Posterior vena cava (tissue), 2 donors: ENCODE data around the gene TLDC2. TPM values are rescaled to one million over a fixed set of nuclear protein-coding genes. Genes with fewer than 3 reads are reported as not detected.
"Not testable (repeated sequence)": the region's sequence is repeated elsewhere in the genome, so short reads cannot be mapped to it uniquely, and the experiment has no call there.

Source experiments
- DNase-seq: peaks from one replicate; pipeline ENCODE4 v3.0.0-alpha.2; 2020; ENCODE audit warnings: low spot score
- intact Hi-C, 2 donors: fragments of 100-400 bp; cut with DNase I; formaldehyde crosslinking; loops; one replicate each; pipeline versions ENCODE4 v1.14.1 to v1.14.2; 2022 to 2023
- total RNA-seq, 2 donors: library from RNA; stranded (reverse); fragmentation: NEBNext Ultra II Directional; extraction: Animal tissue kit (Norgen Biotek cat#: 25700); gene quantifications; one replicate each; pipeline ENCODE4 v1.2.1, GENCODE V29; 2021
- donor health status: DM: yes; HTN: yes; CAD: no.
- donor health status: DM: yes; HTN: yes; CAD: no.

TLDC2 gene
- total RNA-seq, 2 donors from 2014 or later, result 0.37 TPM; not detected in 1

GRCh38 chr20:36927704-36928103 is 51.8 kb downstream of the TLDC2 start:
- intact Hi-C loops, result no loop called here
- DNase-seq, result no peak

GRCh38 chr20:36929290-36929689 is 53.4 kb downstream of the TLDC2 start:
- no peak for DNase-seq
- intact Hi-C loops, result no loop called here

DNA sequence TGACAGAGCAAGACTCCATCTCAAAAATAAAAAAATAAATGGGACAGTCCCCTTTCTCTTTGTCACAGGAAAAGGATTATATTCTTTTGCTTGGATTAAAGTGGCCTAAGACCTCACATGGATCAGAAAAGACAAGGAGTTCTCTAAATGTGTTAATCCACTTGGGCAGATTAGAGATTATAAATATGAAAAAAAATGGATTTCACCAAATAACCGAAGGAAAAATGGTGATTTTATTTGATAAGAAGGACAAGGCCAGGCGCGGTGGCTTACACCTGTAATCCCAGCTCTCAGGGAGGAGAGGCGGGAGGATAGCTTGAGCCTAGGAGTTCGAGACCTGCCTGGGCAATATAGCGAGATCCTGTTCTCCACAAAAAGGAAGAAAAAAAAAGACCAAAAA is 53.8 kb downstream of the TLDC2 start:
- intact Hi-C loops, result no loop called here

DNA sequence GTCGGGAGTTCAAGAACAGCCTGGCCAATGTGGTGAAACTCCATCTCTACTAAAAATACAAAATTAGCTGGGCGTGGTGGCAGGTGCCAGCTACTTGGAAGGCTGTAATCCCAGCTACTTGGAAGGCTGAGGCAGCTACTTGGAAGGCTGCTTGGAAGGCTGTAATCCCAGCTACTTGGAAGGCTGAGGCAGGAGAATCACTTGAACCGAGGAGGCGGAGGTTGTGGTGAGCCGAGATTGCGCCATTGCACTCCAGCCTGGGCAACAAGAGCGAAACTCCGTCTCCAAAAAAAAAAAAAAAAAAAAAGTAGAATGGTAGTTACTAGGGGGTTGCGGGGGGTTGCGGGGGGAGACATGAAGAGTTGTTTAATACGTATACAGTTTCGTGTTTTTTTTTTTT is 56.1 kb downstream of the TLDC2 start:
- DNase-seq, result not testable (repeated sequence)

More for the DNA sequence above, 53.8 kb downstream of the TLDC2 start:
- DNase-seq, result no peak

GRCh38 chr20:36932476-36933426 is 56.8 kb downstream of the TLDC2 start:
- DNase-seq, result no peak

More for the DNA sequence above, 56.1 kb downstream of the TLDC2 start:
- intact Hi-C loops, result not testable (repeated sequence)

DNA sequence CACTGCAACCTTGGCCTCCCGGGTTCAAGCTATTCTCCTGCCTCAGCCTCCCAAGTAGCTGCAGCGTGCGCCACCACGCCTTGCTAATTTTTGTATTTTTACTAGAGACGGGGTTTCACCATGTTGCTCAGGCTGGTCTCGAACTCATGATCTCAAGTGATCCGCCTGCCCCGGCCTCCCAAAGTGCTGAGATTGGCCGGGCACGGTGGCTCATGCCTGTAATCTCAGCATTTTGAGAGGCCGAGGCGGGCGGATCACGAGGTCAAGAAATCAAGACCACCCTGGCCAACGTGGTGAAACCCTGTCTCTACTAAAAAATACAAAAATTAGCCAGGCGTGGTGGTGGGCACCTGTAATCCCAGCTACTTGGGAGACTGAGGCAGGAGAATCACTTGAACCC is 57.6 kb downstream of the TLDC2 start:
- DNase-seq, intact Hi-C loops: not testable (repeated sequence)

More at GRCh38 chr20:36932476-36933426, 56.8 kb downstream of the TLDC2 start:
- intact Hi-C loops, result no loop called here

GRCh38 chr20:36936341-36936740 is 60.4 kb downstream of the TLDC2 start:
- DNase-seq, result no peak

DNA sequence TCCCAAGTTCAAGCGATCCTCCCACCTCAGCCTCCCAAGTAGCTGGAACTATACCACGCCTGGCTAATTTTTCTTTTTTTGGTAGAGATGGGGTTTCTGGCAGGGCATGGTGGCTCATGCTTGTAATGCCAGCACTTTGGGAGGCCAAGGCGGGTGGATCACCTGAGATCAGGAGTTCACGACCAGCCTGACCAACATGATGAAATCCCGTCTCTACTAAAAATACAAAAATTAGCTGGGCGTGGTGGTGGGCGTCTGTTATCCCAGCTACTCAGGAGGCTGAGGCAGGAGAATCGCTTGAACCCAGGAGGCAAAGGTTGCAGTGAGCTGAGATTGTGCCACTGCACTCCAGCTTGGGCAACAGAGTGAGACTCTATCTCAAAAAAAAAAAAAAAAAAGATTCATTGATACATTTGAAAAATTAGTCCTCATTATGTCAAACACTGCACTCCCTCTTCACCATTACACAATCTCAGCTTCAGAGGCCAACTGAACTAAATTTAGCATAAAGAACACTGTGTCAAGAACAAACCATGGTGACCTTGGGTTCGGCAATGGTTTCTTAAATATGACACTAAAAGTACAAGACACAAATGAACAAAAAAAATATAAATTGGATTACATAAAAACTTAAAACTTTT is 60.9 kb downstream of the TLDC2 start:
- DNase-seq, intact Hi-C loops: not testable (repeated sequence)

More at GRCh38 chr20:36936341-36936740, 60.4 kb downstream of the TLDC2 start:
- intact Hi-C loops, result no loop called here

DNA sequence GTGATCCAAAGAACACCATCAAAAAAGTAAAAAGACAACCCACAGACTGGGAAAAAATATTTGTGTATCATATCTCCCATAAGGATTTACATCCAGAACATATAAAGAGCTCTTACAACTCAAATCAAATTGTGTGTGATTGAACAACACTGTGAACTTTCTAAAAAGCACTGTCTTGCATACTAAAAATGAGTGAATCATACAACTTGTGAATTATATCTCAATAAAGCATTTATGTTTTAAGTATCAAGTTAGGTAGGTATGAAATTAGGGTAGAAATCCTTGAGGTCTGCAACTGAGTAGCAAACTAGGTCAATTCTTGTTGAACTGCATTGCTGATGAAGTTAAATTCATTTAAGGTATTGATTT is 61.4 kb downstream of the TLDC2 start:
- intact Hi-C loops, result no loop called here
- no peak for DNase-seq

DNA sequence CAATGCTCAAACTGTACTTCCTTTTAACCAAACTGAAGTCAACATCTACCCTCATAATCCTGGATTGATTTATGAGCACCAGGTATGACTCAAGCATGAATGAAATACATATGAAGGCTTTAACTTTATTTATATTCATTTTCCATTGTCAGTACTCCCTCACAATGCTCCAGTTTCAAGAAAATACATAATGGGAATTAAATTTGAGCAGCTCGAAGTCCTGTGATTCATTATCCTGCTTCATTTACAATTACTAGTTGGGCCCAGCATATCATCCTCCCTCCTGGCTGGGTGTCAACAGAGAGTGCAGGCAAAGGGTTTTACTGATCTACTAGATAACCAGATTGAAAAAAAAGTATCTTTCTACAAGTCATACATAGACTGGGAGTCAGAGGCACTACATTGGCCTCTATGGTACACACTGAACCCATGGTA is 65.5 kb downstream of the TLDC2 start:
- intact Hi-C loops, result no loop called here
- DNase-seq, result no peak

Other genes with a start within 250 kb of the TLDC2 start
- gene SLA2, start 229.9 kb upstream of the TLDC2 start, total RNA-seq, result under 1 TPM; 0.38 to 0.46 TPM
- 10 to 100 TPM; 24.2 to 24.9 TPM for gene NDRG3, start 130.0 kb upstream of the TLDC2 start, total RNA-seq
- 1 to 10 TPM; 7.1 to 7.2 TPM for gene DSN1, start 102.4 kb upstream of the TLDC2 start, total RNA-seq
- gene SAMHD1, start 75.6 kb downstream of the TLDC2 start, total RNA-seq, result 100 to 1,000 TPM; 250 to 419 TPM
- 1 to 10 TPM; 4.4 to 5.3 TPM for gene RBL1, start 219.9 kb downstream of the TLDC2 start, total RNA-seq